Measurements from ENCODE around the gene ANXA9.

Gene ANXA9

DNA sequence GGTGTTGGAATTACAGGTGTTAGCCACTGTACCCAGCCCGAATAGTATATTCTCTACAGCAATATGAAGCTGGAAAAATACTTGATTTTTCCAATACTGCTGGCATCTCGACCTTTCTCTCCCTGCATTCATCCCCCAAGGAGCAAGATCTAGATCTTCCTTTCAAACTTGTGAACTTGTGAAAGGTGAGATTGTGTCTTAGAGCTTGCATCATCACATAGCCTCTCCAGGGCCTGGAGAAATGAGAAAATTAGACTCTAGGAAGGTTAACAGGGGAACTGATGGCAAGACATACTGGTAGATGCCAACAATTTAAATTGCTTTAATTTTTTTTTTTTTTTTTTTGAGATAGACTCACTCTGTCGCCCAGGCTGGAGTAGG lies 28.2 kb downstream of the ANXA9 start:
- no peak overlapping the region for H3K4me2 ChIP-seq (ENCODE audit: low read length)
- H3K27me3 ChIP-seq (ENCODE audit: insufficient read depth, low read length), result no peaks in the 10 kb centered on the region
- TF ChIP-seq, protein P1, sequence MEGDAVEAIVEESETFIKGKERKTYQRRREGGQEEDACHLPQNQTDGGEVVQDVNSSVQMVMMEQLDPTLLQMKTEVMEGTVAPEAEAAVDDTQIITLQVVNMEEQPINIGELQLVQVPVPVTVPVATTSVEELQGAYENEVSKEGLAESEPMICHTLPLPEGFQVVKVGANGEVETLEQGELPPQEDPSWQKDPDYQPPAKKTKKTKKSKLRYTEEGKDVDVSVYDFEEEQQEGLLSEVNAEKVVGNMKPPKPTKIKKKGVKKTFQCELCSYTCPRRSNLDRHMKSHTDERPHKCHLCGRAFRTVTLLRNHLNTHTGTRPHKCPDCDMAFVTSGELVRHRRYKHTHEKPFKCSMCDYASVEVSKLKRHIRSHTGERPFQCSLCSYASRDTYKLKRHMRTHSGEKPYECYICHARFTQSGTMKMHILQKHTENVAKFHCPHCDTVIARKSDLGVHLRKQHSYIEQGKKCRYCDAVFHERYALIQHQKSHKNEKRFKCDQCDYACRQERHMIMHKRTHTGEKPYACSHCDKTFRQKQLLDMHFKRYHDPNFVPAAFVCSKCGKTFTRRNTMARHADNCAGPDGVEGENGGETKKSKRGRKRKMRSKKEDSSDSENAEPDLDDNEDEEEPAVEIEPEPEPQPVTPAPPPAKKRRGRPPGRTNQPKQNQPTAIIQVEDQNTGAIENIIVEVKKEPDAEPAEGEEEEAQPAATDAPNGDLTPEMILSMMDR (IDR thresholded peaks at IDR 0.05; ENCODE audit: low read length), result no peak
- TF ChIP-seq EZH2 (IDR thresholded peaks at IDR 0.05; ENCODE audit: borderline replicate concordance, low read length), result no peak
- H3K4me1 ChIP-seq (ENCODE audit: insufficient read depth, low read length, severe bottlenecking), result peaks cover 48% of the 10 kb centered on the region
- H3K9ac ChIP-seq (ENCODE audit: low read length), result no peak overlapping the region
- no peak overlapping the region for H3K27ac ChIP-seq (ENCODE audit: low read depth, low read length, poor library complexity, severe bottlenecking)
- H3K36me3 ChIP-seq (ENCODE audit: insufficient read depth, low read length), result no peaks in the 10 kb centered on the region
- no peak overlapping the region for H3K4me3 ChIP-seq (ENCODE audit: low read depth, low read length, poor library complexity, severe bottlenecking)
- no peak overlapping the region for H2AFZ ChIP-seq (ENCODE audit: low read length)
- no peaks in the 10 kb centered on the region for H3K9me3 ChIP-seq (ENCODE audit: low read length)
- no peaks in the 10 kb centered on the region for H3F3A ChIP-seq (ENCODE audit: insufficient read depth, low read length)
- H4K20me1 ChIP-seq (ENCODE audit: insufficient read depth, low read length), result no peaks in the 10 kb centered on the region
- H3K9me2 ChIP-seq (ENCODE audit: low read depth, low read length), result no peaks in the 10 kb centered on the region
- no peaks in the 10 kb centered on the region for H3K79me2 ChIP-seq (ENCODE audit: insufficient read depth, low read length)

DNA sequence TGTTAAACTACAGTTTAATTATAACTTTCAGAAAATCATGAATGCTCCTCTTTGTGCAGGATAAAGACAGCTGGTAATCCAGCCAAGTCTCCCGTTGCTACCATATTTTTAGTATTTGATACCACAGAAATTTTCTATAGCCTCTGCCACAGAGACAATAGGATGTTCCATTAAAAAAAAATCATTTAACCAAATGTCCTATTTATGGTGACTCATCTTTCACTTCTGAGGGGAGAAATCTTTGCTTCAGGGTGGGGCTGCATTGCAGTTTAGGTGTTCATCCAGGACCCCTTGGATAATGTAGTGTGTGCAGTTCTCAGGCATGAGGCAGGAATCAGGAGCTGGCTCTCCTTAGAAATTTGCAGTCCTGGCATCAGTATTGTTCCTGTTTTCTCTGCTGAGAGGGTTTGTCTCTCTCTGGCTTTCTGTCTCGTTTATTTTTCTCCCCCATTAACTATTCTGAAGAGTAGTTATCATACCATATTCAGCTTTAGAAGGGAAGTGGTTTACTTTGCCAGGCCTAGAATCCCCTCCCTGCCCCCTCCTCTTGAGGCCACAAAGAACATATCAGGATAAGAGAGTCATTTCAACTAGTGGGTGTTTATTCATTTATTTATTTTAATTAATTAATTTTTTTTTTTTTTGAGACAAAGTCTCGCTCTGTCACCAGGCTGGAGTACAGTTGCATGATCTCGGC lies 29.2 kb downstream of the ANXA9 start:
- Histone ChIP-seq H3K9me2 (ENCODE audit: low read depth, low read length) (no peaks in the 10 kb centered on the region), H3F3A (ENCODE audit: insufficient read depth, low read length) (no peaks in the 10 kb centered on the region), H3K79me2 (ENCODE audit: insufficient read depth, low read length) (no peaks in the 10 kb centered on the region), H3K27ac (ENCODE audit: low read depth, low read length, poor library complexity, severe bottlenecking) (no peak overlapping the region), H3K4me1 (ENCODE audit: insufficient read depth, low read length, severe bottlenecking) (peaks cover 38% of the 10 kb centered on the region), H3K9ac (ENCODE audit: low read length) (no peak overlapping the region; the same call in 1 of the 2 replicates), H4K20me1 (ENCODE audit: insufficient read depth, low read length) (no peaks in the 10 kb centered on the region), H3K4me3 (ENCODE audit: low read depth, low read length, poor library complexity, severe bottlenecking) (no peak overlapping the region), H3K27me3 (ENCODE audit: insufficient read depth, low read length) (no peaks in the 10 kb centered on the region), H3K36me3 (ENCODE audit: insufficient read depth, low read length) (no peaks in the 10 kb centered on the region), H2AFZ (ENCODE audit: low read length) (no peak overlapping the region), H3K4me2 (ENCODE audit: low read length) (no peak overlapping the region), H3K9me3 (ENCODE audit: low read length) (no peaks in the 10 kb centered on the region)
- TF ChIP-seq EZH2 (IDR thresholded peaks at IDR 0.05; ENCODE audit: borderline replicate concordance, low read length), result no peak
- TF ChIP-seq, protein P1 (IDR thresholded peaks at IDR 0.05; ENCODE audit: low read length), result no peak

DNA sequence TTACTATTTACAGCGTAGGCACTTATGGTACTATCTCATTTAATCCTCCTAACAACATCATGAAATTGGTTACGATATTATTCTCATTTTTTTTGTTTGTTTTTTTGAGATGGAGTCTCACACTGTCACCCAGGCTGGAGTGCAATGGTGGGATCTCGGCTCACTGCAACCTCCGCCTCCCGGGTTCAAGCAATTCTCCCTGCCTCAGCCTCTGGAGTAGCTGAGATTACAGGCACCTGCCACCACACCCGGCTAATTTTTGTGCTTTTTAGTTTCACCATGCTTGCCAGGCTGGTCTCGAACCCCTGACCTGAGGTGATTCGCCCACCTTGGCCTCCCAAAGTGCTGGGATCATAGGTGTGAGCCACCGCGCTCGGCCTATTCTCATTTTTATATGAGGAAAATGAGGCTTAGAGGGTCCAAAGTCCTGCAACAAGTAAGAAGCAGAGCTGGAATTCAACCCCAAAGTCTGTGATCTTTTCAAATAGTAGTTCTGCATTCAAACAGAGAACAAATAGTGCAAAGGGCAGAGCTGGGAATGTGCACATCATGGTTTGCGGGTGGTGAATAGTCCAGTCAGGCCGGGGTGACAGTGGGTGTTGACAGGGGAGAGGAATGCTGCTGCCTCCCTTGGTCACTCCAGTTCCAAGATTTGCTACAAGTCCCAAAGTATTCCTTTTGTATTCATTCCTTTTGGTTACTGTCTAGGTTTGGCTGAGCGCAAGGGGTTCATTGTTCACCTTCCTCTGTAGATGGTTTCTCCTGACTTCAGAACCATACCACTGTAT lies 30.8 kb downstream of the ANXA9 start:
- H3F3A ChIP-seq (ENCODE audit: insufficient read depth, low read length), result no peaks in the 10 kb centered on the region
- TF ChIP-seq EZH2 (IDR thresholded peaks at IDR 0.05; ENCODE audit: borderline replicate concordance, low read length), result no peak
- TF ChIP-seq, protein P1 (IDR thresholded peaks at IDR 0.05; ENCODE audit: low read length), result no peak
- H3K27me3 ChIP-seq (ENCODE audit: insufficient read depth, low read length), result no peaks in the 10 kb centered on the region
- H3K9me3 ChIP-seq (ENCODE audit: low read length), result no peaks in the 10 kb centered on the region
- peaks cover 24% of the 10 kb centered on the region for H3K4me1 ChIP-seq (ENCODE audit: insufficient read depth, low read length, severe bottlenecking)
- H3K4me3 ChIP-seq (ENCODE audit: low read depth, low read length, poor library complexity, severe bottlenecking), result no peak overlapping the region
- no peak overlapping the region for H3K27ac ChIP-seq (ENCODE audit: low read depth, low read length, poor library complexity, severe bottlenecking)
- no peaks in the 10 kb centered on the region for H4K20me1 ChIP-seq (ENCODE audit: insufficient read depth, low read length)
- no peaks in the 10 kb centered on the region for H3K9me2 ChIP-seq (ENCODE audit: low read depth, low read length)
- no peak overlapping the region for H3K9ac ChIP-seq (ENCODE audit: low read length)
- no peak overlapping the region for H3K4me2 ChIP-seq (ENCODE audit: low read length)
- no peaks in the 10 kb centered on the region for H3K36me3 ChIP-seq (ENCODE audit: insufficient read depth, low read length)
- no peak overlapping the region for H2AFZ ChIP-seq (ENCODE audit: low read length)
- no peaks in the 10 kb centered on the region for H3K79me2 ChIP-seq (ENCODE audit: insufficient read depth, low read length)
